T-helper 9 cell (primary cell): ENCODE results near the gene MDM1.

Experiments used
- DNase-seq: peaks from one replicate; pipeline ENCODE4 v3.0.0-alpha.2; 2020

MDM1 gene

DNA sequence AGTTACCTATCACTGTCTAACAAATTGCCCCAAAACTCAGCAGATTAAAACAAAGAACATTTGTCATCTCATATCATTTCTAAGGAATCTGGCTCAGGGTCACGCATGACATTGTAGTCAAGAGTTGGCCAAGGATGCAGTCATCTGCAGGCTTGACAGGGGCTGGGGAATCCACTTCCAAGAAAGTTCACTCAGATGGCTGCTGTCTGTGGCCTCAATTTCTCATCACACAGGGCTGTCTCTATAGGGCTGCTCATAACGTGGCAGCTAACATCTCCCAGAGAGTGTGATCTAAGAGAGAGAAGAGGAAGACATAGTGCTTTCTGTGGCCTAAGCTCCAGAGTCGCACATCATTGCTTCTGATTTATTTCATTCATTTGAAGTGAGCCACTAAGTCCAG lies 61.8 kb downstream of the MDM1 start:
- DNase-seq = no peak

DNA sequence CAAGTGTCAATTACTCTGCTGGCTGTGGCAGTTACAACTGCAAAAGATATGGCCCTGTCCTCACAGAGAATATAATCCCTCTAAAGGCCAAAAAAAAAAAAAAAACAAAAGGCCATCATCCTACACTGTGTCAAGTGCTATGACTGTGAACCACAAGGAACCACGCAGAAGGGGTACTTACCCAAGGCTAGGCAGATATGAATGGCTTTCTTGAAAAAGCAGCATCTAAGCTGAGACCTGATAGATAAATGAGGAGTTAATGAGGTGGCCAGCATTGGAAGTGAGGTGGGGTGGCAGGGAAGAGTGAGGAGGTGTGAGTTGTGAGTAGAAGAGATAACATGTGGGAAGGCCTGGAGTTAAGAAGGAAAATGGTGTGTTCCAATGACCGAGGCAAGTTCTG lies 62.4 kb downstream of the MDM1 start:
- DNase-seq = no peak

DNA sequence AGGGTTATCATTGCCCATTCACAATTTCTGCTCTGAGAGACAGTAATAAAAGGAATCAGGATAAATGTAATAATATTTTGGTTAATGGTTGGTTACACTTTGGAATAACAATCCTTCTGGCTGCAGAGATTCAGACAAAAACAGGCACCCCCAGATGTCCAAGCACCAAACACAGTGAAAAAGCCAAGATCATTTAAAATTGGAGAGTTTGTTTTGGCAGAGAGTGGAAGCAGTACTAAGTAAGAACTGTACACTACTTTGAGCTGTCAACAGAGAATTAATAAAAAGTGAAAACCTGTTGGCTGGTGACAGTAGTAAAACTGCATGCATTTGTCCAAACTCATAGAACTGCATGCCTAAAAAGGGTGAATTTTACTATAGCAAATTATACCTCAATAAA lies 63.2 kb downstream of the MDM1 start:
- no peak for DNase-seq

DNA sequence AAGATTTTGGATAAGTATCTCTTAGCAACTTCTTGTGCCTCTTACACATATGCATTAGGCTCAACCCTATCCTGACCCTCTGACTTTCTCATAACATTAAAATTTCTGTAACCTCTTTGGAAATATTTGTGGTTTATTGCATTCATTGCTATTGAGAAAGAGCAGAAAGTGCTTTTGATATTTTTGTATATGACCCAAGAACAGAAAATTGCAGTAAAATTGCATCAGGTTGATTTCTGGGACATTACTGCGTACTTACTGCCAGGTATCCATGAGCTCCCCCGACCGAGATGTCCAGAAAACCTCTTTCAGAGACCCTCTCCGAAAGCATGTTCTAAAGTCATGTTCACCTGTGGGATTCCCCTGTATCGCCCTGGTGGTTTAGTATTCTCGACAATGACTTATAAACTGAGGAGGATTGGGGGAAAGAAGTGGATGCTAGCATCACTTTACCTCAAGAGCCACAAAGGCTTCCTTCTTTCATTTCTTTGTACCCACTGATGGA lies 64.2 kb downstream of the MDM1 start:
- DNase-seq = no peak

DNA sequence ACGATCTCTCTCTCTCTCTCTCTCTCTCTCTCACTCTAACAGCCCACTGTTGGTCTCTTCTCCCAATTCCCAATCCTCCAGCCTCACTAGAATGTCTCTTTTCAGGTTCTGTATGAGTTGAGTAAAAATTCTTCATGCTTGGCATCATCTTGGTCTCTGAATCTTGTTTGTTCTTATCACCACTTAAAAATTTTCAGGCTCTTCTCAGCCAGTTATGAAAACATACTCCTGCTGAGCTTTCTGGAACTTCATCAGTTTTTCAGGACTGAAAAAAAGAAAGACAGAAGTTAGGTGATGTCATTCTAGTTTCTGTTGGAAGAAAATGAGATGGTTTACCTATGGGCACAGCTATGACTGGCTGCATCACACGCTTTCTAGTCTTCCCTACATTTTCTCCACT lies 67.3 kb downstream of the MDM1 start:
- no peak for DNase-seq

DNA sequence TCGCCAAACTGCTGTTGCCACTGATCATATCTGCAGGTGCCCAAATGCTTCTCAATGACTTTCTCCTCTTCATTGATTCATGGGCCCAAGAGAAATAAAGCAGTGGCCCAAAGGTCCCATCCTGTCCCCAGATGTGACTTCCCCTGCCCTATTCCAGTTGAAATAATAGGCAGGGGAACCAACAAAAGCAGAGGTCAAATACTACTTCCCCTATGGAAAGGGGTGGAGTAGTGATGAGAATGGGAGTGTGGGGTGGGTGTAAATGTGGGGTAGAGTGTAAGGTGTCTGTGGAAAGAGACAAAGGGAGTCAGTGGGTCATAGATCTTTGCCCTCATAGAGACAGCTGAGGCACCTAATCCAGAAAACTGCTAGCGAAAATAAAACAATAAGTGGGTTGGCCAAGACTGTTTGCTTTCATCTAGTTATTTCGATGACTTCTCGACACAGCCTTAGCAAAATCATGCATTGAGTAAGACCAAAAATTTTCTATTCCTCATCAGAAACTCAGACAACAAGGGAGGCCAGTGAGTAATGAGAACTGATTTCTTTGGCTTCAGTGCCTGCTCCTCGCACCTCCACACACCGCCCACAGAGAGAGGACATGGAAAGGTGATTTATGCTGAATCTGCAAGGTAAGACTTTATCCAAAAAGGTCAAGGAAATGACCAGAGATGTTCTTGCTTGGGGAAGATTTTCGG lies 67.9 kb downstream of the MDM1 start:
- no peak for DNase-seq

DNA sequence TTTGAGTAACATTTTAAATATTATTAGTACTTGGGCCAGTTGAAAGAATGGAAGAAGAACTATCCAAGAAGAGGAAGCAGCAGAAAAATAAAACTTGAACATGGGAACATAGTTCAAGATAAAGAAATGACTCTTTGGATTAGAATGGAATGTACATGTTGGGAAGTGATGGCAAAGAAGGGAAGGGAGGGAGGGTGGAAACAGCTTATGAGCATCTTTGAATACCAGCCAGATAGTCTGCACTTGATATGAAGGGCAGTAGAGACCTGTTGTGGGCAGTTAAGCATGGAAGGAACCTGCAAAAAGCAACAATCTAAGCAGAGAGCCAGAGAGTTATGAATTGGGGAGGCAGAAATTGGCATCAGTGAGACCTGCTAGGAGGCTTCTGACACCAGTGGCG lies 68.8 kb downstream of the MDM1 start:
- no peak for DNase-seq

DNA sequence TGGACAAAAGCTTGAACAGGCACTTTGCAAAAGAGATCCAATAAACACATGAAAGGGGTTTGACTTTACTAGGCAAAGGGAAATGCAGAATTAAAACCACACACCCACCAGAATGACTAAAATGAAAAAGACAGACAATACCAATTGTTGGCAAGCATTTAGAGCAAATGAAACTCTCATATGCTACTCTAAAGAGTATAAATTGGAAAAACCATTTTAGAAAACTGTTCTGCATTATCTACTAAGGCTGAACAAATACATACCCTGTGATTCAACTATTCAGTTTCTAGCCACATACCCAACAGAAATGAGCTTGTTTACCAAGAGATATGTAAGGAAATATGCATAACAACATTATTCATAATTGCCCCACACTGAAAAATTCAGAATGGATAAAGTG lies 70.3 kb downstream of the MDM1 start:
- no peak for DNase-seq

DNA sequence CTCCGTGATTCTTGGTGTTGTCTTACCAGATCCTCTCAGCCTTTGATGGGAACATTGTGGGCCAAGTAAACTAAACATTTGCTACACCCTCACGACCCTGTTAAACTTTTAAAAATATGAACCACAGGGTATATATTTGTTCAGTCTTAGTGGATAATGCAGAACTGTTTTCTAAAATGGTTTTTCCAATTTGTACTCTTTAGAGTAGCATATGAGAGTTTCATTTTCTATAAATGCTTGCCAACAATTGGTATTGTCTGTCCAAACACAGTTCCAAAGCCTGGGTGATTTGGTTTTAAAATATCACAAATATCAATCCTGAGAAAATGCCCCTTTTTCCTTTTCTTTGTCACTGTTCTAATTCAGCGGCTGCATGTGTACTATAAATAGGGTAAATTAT lies 72.0 kb downstream of the MDM1 start:
- no peak for DNase-seq

DNA sequence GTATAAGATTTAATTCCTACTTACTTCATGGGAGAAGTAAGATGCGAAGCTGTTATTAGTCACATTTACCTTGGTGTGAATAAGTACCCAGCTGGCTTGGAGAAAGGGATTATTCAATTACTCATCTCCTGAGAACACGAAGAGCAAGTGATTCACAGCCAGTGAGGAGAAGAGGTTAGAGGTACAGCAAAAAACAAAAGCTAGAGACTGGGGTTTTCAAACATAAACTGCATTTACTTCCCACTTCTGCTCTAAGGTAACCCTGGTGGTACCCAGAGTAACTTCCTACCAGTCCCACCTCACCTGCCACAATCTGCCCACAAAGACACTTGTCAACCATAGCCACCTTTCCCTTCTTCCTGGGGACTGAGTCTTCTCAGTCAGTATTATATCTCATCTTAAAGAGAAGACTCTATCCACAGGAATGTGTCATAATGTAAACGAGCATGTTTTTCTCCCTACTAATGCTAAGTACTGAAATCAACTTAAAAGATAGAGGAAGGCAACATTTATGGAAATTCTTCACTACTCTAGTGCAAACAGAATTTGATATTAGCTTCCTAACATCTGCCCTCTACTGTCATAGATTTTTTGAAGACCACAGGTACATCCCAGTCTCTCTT lies 72.7 kb downstream of the MDM1 start:
- DNase-seq = no peak

DNA sequence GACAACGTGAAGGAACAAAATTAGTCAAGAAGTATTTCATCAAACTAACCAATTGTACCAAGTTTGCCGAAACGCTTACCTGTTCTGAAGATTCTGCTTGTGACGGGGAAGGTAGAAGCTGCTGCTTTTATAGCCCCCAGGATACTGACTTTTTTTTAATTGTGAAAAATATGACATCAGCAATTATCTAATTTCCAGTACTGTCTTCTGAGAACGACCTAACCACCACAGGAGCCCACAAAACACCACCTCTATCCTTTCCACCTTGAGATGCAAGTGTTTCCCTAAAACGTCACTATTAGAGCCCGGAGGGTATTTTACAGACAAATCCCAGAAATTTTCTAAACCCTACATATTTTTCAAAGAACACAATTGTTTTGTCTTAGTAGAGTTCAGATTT lies 78.7 kb downstream of the MDM1 start, which contains the start of gene IL22:
IL22 (minus strand) TSS at position 101 of the 400 bp plus-strand sequence. CDS start 156 bp downstream, outside the sequence.
- no peak for DNase-seq

DNA sequence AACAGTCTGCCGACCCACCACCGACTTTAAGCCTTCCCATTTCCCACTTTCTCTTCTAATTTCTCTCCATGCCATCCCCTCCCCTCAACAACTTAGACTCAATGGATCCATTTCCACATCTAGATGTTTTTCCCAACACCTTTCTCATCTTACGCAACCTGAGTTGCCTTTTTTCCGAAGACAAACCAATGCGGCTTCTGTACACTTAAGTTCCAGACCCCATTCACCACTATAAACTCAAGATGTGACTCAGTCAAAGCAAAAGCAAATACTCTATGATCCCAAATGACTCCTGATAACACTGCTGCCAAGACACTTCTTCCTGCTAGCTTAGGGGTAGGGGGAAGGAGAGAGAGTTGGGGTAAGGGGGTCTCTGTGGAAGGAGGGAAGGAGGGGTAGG lies 80.1 kb downstream of the MDM1 start:
- DNase-seq = no peak

DNA sequence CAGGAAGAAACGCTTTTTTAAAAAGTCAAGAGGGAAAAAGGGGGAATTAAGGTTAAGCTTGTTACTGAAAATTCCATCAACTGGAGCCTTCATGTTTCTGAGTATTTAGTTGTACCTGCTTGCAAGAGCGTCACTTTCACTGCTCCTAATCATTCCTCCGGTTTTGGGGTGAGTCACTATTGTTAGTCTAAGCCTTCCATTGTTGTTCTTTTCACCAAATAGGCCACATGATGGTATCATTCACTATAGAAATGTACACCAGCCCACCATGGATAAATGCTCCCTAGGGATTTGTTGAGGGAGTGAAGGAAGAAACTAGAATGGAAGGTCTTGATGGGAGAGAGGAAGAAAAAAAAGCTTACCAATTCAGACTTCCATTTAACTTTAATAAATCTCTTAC lies 81.7 kb downstream of the MDM1 start:
- DNase-seq = no peak

DNA sequence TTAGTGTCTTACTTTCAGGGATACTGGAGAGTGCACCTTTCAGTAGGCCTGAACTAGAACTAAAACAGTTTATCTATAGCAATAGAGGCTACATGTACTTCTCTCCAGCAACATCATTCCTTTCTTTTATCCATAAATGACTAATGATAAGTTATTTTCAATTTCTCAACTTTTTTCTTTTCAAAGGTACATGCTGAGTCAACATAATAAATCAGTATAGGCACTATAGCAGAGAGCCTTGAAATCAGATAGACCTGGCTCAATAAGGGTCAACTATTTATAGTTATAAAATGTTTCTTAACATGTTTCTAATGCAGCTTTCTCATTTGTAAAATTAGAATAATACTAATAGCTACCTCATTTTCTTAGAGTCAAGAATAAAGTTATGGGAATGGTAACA lies 84.4 kb downstream of the MDM1 start:
- no peak for DNase-seq

DNA sequence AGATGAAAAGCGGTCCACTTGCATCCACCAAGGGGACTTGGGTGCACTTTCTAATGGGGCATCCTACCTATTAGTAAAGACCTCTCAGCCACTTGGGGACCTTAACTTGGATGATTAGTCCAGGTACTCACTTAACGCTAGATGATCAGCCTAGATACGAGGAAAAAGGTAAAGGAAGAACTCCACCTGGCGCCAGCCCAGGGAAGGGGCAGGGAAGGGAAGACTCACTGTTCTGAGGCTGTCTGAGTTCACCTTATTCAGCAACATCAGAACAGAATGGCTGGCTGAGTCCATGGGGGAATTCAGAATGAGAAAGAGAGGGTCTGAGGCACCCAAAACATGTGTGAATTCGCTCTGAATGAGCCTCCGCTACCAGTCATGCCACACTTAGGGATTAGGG lies 85.8 kb downstream of the MDM1 start:
- DNase-seq = no peak

DNA sequence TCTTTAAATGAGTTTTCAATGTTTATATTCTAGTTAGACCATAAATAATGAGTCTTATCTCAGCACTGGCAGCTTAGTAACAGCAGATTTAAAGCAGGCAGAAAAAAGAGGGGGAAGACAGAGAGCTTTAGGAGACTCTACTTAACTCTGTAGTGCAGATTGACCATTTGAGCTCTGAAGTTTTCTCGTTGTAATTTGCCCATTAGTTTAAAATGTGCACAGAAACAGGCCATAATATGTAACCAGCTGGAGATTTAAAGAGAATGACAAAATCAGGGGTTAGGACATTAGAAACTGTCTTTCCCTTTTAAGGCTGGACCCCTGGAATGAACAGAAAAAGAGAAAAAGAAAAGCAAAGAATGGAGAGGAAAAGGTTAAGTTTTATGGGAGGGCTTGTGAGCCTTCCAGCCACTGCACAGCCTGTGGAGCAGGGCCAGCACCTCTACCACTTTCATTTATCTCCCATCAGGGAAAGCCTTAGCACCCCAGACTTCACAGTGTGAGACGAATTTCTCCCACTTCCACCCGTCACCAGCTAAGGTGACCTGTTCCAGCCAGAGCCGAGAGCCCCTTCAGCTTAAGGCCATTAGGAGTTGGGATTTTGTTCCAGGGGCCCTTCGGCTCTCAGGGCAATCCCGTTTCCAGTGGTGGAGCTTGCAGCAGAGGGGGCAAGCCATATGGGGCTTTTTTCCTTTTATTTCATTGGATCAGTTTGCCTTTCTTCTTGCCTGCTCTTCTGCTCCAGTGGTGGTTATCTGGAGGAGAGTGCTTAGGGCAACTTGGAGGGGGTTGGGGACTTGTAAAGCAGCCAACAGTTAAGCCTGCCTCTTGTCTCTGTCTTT lies 86.8 kb downstream of the MDM1 start:
- DNase-seq = no peak
